HEK293T (cell line): ENCODE data around the gene USP9X.

Experiments
- ARNT ChIP-seq: fragments of 450-650 bp; IDR thresholded peaks from 2 replicates; pipeline ENCODE4 v1.6.1; 2017; ENCODE audit warnings: mild to moderate bottlenecking
- BHLHE40 ChIP-seq: fragments of 450-650 bp; IDR thresholded peaks from 2 replicates; pipeline ENCODE4 v1.6.1; 2016; ENCODE audit warnings: mild to moderate bottlenecking, moderate library complexity, borderline replicate concordance
- NFRKB ChIP-seq: fragments of 450-650 bp; IDR thresholded peaks from 2 replicates; pipeline ENCODE4 v1.6.1; 2016; ENCODE audit warnings: mild to moderate bottlenecking, moderate library complexity
- SP1 ChIP-seq: fragments of 450-650 bp; IDR thresholded peaks from 2 replicates; pipeline ENCODE4 v1.6.1; 2017

GRCh38 chrX:41066969-41067368 is 18.3 kb upstream of the USP9X start:
- TF ChIP-seq BHLHE40 (no peak), NFRKB (no peak), ARNT (no peak), SP1 (no peak)
